Endothelial cell of umbilical vein (primary cell): ENCODE data around the gene DDX27.

Source experiments
- CTCF ChIP-seq, 2 donors: IDR thresholded peaks; 1 replicate in 1 of 2; 2 replicates in 1 of 2; pipeline ENCODE4 v1.5.1; 2011; ENCODE audit warnings: low read length in 2 of 2, mild to moderate bottlenecking in 2 of 2, moderate library complexity in 2 of 2, control low read depth in 1 of 2, inconsistent platforms in 1 of 2, low read depth in 1 of 2; ENCODE audit not compliant: insufficient read depth in 1 of 2; ENCODE audit errors: extremely low read depth in 1 of 2
- MAX ChIP-seq: IDR thresholded peaks from 2 replicates; pipeline ENCODE4 v1.6.1; 2011; ENCODE audit not compliant: insufficient read depth, insufficient read length
- MYC ChIP-seq: IDR thresholded peaks from one replicate; pipeline ENCODE4 v1.6.1; 2011; ENCODE audit warnings: mild to moderate bottlenecking, low read depth, low read length

GRCh38 chr20:49210757-49211110, 8.5 kb upstream of the DDX27 start:
- TF ChIP-seq CTCF (IDR thresholded peaks at IDR 0.05; ENCODE audit: extremely low read depth in 1 of 2, insufficient read depth in 1 of 2, low read depth in 1 of 2, low read length in 2 of 2) (no peak), MAX (no peak), MYC (no peak)
